ENCODE data around the gene C1orf232. TPM values are rescaled to one million over a fixed set of nuclear protein-coding genes. Genes with fewer than 3 reads are reported as not detected.

Gene C1orf232
- total RNA-seq, 1 donor from 2014 or later, result not detected

DNA sequence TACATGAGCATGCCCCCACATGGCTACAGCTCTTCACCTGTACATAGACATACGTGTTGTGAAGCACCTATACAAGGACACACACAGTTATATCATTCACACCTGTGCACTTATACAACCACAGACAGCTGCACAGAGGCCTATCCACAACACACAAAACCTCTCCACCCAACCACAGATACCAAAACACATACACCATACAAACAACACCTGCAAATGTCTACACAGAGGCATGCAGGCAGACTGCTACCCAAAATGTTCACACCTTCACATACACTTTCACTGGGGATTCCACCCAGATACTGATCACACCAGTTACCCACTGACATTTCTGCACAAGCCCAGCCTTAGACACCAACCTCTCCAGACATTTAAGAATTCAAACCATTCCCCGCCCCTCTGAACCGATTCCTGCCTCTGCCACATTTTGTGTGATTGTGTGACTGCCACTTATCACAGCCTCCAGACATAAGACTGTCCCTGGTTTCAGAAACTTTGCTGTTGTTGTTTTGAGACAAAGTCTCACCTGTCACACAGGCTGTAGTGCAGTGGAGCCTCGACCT lies 2.0 kb downstream of the C1orf232 start:
- H3K27me3 ChIP-seq (ENCODE audit: control insufficient read depth in 3 of 3, insufficient read depth in 3 of 3, low read length in 3 of 3), result no peaks in the 10 kb centered on the region
- H3K27ac ChIP-seq (ENCODE audit: low read depth, low read length), result no peak overlapping the region
- H3K4me1 ChIP-seq (ENCODE audit: control insufficient read depth in 3 of 3, insufficient read depth in 3 of 3, low read length in 3 of 3), result peaks cover 34 to 40% (median 35%) of the 10 kb centered on the region in 3 donors
- no peak overlapping the region for H3K9ac ChIP-seq (ENCODE audit: low read depth in 1 of 3, low read length in 3 of 3)
- H3K36me3 ChIP-seq (ENCODE audit: control insufficient read depth in 3 of 3, insufficient read depth in 3 of 3, low read length in 3 of 3), result peaks cover 0 to 9% (median 5%) of the 10 kb centered on the region in 3 donors
- no peaks in the 10 kb centered on the region for H3K9me3 ChIP-seq (ENCODE audit: control insufficient read depth in 3 of 3, low read length in 3 of 3)
- H3K4me3 ChIP-seq (ENCODE audit: low read length in 3 of 3), result no peak overlapping the region

DNA sequence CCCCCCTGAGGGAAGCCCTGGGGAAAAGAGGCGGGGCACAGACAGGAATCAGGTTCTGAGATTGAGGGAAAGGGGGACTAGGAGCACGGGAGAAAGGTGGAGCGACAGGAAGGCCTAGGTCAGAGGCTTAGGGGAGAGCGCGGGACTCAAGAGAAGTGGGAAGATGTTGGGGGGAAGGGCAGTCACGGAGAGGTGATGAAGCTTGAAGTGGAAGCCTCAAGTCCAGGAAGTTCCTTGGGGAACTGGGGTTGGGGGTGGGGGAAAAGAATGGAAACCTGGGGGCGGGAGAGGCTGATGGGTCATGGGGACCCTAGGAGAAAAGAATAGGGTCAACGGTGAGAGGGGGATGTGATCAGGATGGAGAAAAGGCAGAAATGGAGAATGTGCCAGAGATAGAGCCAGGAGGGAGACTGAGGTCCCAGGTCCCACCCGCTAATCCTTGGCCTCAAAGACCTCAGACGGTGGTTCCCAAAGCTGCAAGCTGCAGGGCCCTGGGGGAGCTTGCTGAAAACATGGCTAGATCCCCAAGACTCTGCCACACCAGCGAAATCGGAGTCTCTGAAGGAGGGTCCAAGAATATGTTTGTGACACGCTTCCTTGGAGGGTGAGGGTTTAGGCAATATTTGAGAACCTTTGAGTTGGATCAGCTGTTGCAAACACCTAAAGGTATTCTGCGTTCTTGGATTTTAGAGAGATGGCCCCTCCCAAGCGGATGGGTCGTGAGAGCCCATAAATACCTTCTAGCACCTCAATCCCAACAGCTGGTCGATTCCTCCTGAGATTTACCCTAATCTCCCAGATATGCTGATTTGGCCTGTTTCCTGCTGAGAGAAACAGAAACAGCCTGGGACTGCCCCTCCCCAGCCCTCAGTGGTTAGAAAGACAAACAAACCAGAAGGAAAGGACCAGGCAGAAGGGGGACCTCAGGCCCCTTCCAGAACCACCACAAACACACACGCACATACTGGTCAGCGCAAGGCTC lies 3.6 kb downstream of the C1orf232 start:
- Histone ChIP-seq H3K27ac (ENCODE audit: low read depth, low read length) (no peak overlapping the region), H3K36me3 (ENCODE audit: control insufficient read depth in 3 of 3, insufficient read depth in 3 of 3, low read length in 3 of 3) (no peaks in the 10 kb centered on the region), H3K4me3 (ENCODE audit: low read length in 3 of 3) (peak overlapping the region in 1 of 3 donors; percentile 64), H3K4me1 (ENCODE audit: control insufficient read depth in 3 of 3, insufficient read depth in 3 of 3, low read length in 3 of 3) (peaks cover 25 to 37% (median 32%) of the 10 kb centered on the region in 3 donors), H3K9ac (ENCODE audit: low read depth in 1 of 3, low read length in 3 of 3) (peak overlapping the region in 1 of 3 donors; percentile 81), H3K9me3 (ENCODE audit: control insufficient read depth in 3 of 3, low read length in 3 of 3) (no peaks in the 10 kb centered on the region), H3K27me3 (ENCODE audit: control insufficient read depth in 3 of 3, insufficient read depth in 3 of 3, low read length in 3 of 3) (no peaks in the 10 kb centered on the region)

- Histone ChIP-seq H3K9ac (ENCODE audit: low read depth in 1 of 3, low read length in 3 of 3) (peak overlapping the region in 2 of 3 donors; percentile 56 to 81), H3K27ac (ENCODE audit: low read depth, low read length) (no peak overlapping the region), H3K4me3 (ENCODE audit: low read length in 3 of 3) (peak overlapping the region in 2 of 3 donors; percentile 46 to 64), H3K9me3 (ENCODE audit: control insufficient read depth in 3 of 3, low read length in 3 of 3) (no peaks in the 10 kb centered on the region), H3K36me3 (ENCODE audit: control insufficient read depth in 3 of 3, insufficient read depth in 3 of 3, low read length in 3 of 3) (no peaks in the 10 kb centered on the region), H3K4me1 (ENCODE audit: control insufficient read depth in 3 of 3, insufficient read depth in 3 of 3, low read length in 3 of 3) (peaks cover 20 to 34% (median 34%) of the 10 kb centered on the region in 3 donors), H3K27me3 (ENCODE audit: control insufficient read depth in 3 of 3, insufficient read depth in 3 of 3, low read length in 3 of 3) (no peaks in the 10 kb centered on the region)
These were observed 4.5 kb downstream of the C1orf232 start for GRCh38 chr1:26164036-26164860.

DNA sequence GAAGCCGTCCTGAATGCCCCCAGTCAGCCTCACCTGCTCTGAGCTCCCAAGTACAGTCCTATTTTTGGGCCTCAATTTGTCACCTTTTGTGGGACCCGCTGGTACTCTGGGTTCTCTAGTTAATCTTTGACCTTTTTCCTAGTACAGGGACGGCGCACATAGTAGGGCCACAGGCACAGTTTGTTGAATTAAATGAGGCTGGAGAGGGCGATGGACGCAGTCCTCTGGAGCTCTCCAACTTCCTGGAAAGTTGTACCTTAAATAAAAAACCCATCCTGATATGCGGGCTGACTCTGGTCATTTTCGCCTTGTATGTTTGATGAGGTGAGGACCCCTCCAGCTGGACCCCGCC lies 5.1 kb downstream of the C1orf232 start:
- Histone ChIP-seq H3K9ac (ENCODE audit: low read depth in 1 of 3, low read length in 3 of 3) (peak overlapping the region in 1 of 3 donors; percentile 81), H3K9me3 (ENCODE audit: control insufficient read depth in 3 of 3, low read length in 3 of 3) (no peaks in the 10 kb centered on the region), H3K4me1 (ENCODE audit: control insufficient read depth in 3 of 3, insufficient read depth in 3 of 3, low read length in 3 of 3) (peaks cover 17 to 37% (median 35%) of the 10 kb centered on the region in 3 donors), H3K4me3 (ENCODE audit: low read length in 3 of 3) (peak overlapping the region in 2 of 3 donors; percentile 46 to 64), H3K36me3 (ENCODE audit: control insufficient read depth in 3 of 3, insufficient read depth in 3 of 3, low read length in 3 of 3) (no peaks in the 10 kb centered on the region), H3K27me3 (ENCODE audit: control insufficient read depth in 3 of 3, insufficient read depth in 3 of 3, low read length in 3 of 3) (no peaks in the 10 kb centered on the region), H3K27ac (ENCODE audit: low read depth, low read length) (no peak overlapping the region)

- Histone ChIP-seq H3K9me3 (ENCODE audit: control insufficient read depth in 3 of 3, low read length in 3 of 3) (no peaks in the 10 kb centered on the region), H3K36me3 (ENCODE audit: control insufficient read depth in 3 of 3, insufficient read depth in 3 of 3, low read length in 3 of 3) (no peaks in the 10 kb centered on the region), H3K27ac (ENCODE audit: low read depth, low read length) (peak overlapping the region; percentile 81), H3K27me3 (ENCODE audit: control insufficient read depth in 3 of 3, insufficient read depth in 3 of 3, low read length in 3 of 3) (no peaks in the 10 kb centered on the region), H3K4me3 (ENCODE audit: low read length in 3 of 3) (peak overlapping the region; percentile 48 to 81 (median 77)), H3K4me1 (ENCODE audit: control insufficient read depth in 3 of 3, insufficient read depth in 3 of 3, low read length in 3 of 3) (peaks cover 17 to 46% (median 38%) of the 10 kb centered on the region in 3 donors), H3K9ac (ENCODE audit: low read depth in 1 of 3, low read length in 3 of 3) (peak overlapping the region; percentile 70 to 83 (median 81))
These were observed 6.5 kb downstream of the C1orf232 start for GRCh38 chr1:26162220-26162709.

- H3K27ac ChIP-seq (ENCODE audit: low read depth, low read length), result peak overlapping the region; percentile 81
- peak overlapping the region; percentile 54 to 81 (median 77) for H3K4me3 ChIP-seq (ENCODE audit: low read length in 3 of 3)
- no peaks in the 10 kb centered on the region for H3K36me3 ChIP-seq (ENCODE audit: control insufficient read depth in 3 of 3, insufficient read depth in 3 of 3, low read length in 3 of 3)
- peak overlapping the region; percentile 70 to 83 (median 81) for H3K9ac ChIP-seq (ENCODE audit: low read depth in 1 of 3, low read length in 3 of 3)
- peaks cover 17 to 46% (median 38%) of the 10 kb centered on the region in 3 donors for H3K4me1 ChIP-seq (ENCODE audit: control insufficient read depth in 3 of 3, insufficient read depth in 3 of 3, low read length in 3 of 3)
- no peaks in the 10 kb centered on the region for H3K9me3 ChIP-seq (ENCODE audit: control insufficient read depth in 3 of 3, low read length in 3 of 3)
- H3K27me3 ChIP-seq (ENCODE audit: control insufficient read depth in 3 of 3, insufficient read depth in 3 of 3, low read length in 3 of 3), result peaks cover 0 to 2% (median 0%) of the 10 kb centered on the region in 3 donors
These were observed 7.1 kb downstream of the C1orf232 start for GRCh38 chr1:26161415-26162219.

DNA sequence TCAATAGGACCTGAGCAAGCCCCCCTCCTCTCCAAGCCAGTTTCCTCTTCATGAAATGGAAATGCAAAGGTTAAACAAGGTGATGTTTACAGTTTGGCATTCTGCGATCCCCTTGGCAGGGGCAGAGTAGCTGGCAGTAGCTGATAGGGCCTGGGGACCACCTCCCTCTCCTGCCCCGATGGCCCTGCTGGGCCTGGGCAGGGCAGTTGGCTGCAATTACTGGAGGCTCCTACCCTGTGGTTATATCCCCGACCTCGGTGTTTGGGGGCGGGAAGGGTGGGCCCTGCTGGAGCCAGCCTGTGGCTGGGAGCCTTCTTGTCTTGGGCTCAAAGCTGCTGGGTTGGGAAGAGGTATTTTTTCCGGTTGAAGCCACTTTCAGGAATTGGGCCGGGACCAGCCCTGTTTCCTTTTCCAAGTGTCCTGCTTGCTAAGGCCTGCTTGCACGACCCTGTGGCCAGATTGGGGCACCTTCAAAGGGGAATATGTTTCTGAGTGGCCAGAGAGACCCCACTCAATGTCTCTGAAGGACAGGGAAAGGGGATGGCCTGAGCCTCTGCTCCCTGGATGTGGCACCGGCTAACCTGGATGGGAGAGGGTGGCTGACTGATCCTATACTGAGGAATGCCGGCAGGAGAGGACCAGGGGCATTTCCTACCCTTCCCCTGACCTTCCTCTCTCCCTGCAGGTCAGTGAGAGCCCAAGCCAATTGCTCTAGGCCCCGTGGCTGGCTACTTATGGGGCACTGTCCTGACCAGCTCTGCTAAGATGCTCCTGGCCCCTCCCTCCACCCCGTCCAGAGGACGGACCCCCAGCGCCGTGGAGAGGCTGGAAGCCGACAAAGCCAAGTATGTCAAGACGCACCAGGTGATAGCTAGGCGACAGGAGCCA lies 8.0 kb downstream of the C1orf232 start:
- no peaks in the 10 kb centered on the region for H3K9me3 ChIP-seq (ENCODE audit: control insufficient read depth in 3 of 3, low read length in 3 of 3)
- peak overlapping the region; percentile 56 to 81 (median 77) for H3K4me3 ChIP-seq (ENCODE audit: low read length in 3 of 3)
- H3K36me3 ChIP-seq (ENCODE audit: control insufficient read depth in 3 of 3, insufficient read depth in 3 of 3, low read length in 3 of 3), result no peaks in the 10 kb centered on the region
- H3K4me1 ChIP-seq (ENCODE audit: control insufficient read depth in 3 of 3, insufficient read depth in 3 of 3, low read length in 3 of 3), result peaks cover 19 to 52% (median 38%) of the 10 kb centered on the region in 3 donors
- H3K27ac ChIP-seq (ENCODE audit: low read depth, low read length), result peak overlapping the region; percentile 60
- peaks cover under 1 to 9% (median 5%) of the 10 kb centered on the region in 3 donors for H3K27me3 ChIP-seq (ENCODE audit: control insufficient read depth in 3 of 3, insufficient read depth in 3 of 3, low read length in 3 of 3)
- peak overlapping the region; percentile 57 to 83 (median 75) for H3K9ac ChIP-seq (ENCODE audit: low read depth in 1 of 3, low read length in 3 of 3)

- Histone ChIP-seq H3K27me3 (ENCODE audit: control insufficient read depth in 3 of 3, insufficient read depth in 3 of 3, low read length in 3 of 3) (peaks cover 5 to 10% (median 9%) of the 10 kb centered on the region in 3 donors), H3K9ac (ENCODE audit: low read depth in 1 of 3, low read length in 3 of 3) (peak overlapping the region in 2 of 3 donors; percentile 59 to 69), H3K27ac (ENCODE audit: low read depth, low read length) (peak overlapping the region; percentile 74)
These were observed 9.1 kb downstream of the C1orf232 start for GRCh38 chr1:26159743-26160039.

More at GRCh38 chr1:26159743-26160039, 9.1 kb downstream of the C1orf232 start:
- H3K4me1 ChIP-seq (ENCODE audit: control insufficient read depth in 3 of 3, insufficient read depth in 3 of 3, low read length in 3 of 3), result peaks cover 21 to 53% (median 36%) of the 10 kb centered on the region in 3 donors
- no peaks in the 10 kb centered on the region for H3K9me3 ChIP-seq (ENCODE audit: control insufficient read depth in 3 of 3, low read length in 3 of 3)
- H3K36me3 ChIP-seq (ENCODE audit: control insufficient read depth in 3 of 3, insufficient read depth in 3 of 3, low read length in 3 of 3), result no peaks in the 10 kb centered on the region
- peak overlapping the region; percentile 54 to 70 (median 65) for H3K4me3 ChIP-seq (ENCODE audit: low read length in 3 of 3)
